Measurements from ENCODE around the gene R3HDM2.

The R3HDM2 gene

GRCh38 chr12:57273516-57273915 is 157.3 kb downstream of the R3HDM2 start:
- no peak for DNase-seq (ENCODE audit: low read depth in 2 of 3, low spot score in 2 of 3)

- no peak for DNase-seq (ENCODE audit: low read depth in 2 of 3, low spot score in 2 of 3)
These were observed 158.3 kb downstream of the R3HDM2 start for GRCh38 chr12:57272337-57273151.

- DNase-seq (ENCODE audit: low read depth in 2 of 3, low spot score in 2 of 3) = no peak
These were observed 159.8 kb downstream of the R3HDM2 start for GRCh38 chr12:57270966-57271470.

GRCh38 chr12:57268264-57268663 is 162.6 kb downstream of the R3HDM2 start:
- no peak for DNase-seq (ENCODE audit: low read depth in 2 of 3, low spot score in 2 of 3)

DNA sequence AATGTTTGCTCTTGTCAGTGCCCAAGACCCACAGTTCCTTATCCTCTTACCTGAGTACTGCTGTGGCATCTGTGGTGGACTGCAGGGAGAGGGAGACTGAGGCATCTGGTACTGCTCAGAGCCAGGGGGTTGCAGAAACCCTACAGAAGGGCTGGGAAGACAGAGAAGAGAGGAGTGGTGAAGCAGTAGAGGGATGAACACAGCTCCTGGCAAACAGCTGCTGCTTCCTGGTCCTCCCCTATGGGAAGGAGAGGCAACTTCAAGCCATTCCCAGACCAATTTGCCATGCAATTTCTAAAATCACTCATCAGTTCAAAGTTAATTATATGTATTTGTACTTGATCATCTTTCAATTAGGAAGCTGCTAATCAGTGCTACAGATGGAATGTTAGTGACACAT is 164.2 kb downstream of the R3HDM2 start:
- DNase-seq (ENCODE audit: low read depth in 2 of 3, low spot score in 2 of 3) = no peak

GRCh38 chr12:57263096-57263495 is 167.7 kb downstream of the R3HDM2 start:
- DNase-seq (ENCODE audit: low read depth in 2 of 3, low spot score in 2 of 3) = no peak

DNA sequence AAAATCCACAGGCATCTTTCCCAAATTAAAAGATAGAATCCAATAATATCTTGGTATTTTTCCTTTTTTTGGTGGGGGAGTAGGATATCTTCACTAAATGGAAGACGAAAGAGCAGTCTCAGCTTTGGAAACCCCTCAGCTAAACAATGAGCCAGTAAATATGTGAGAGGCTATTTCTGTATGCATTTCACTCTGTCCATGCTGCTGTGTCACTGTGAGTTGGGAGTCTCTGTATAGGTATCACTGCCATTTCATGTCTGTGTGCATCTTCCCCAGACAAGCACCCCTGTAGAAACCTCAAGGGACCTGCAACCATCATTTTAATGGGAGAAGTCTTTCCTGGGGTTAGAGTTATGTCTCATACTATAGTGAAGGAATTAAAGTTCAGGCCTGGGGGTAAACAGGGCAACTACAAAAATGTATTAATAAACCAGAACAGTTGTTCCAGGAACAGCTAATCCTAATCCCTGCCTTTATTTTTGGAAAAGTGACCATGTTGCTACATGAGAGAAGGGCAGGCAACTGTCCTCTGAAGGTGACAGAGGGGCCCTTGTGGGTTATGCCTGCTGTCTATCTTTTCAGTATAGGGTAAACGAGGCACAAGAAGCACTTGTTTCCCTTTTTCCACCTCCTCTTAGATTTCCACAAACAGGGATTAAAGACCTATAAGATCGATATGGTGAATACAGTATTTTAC is 168.6 kb downstream of the R3HDM2 start:
- DNase-seq (ENCODE audit: low read depth in 2 of 3, low spot score in 2 of 3) = no peak

- DNase-seq (ENCODE audit: low read depth in 2 of 3, low spot score in 2 of 3) = no peak
These were observed 169.4 kb downstream of the R3HDM2 start for GRCh38 chr12:57261428-57261865.

DNA sequence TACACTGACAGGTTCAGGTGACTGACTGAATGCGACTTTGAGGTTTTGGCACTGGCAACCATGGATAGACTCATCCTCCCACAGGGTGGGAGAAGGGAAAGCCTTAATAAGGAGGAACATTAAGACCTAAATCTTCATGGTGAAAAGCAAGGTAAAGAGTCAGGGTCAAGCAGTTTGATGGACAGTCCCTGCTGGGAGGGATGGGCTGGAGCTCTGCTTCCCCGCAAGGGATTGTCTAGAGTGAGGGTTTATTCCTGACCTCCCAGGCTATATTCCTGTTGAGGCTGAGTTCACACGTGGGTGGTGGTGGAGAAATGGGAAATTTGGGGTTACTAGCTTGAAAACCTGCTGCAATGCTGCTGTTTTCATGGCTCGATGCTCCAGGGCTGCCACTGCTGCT is 170.5 kb downstream of the R3HDM2 start:
- DNase-seq (ENCODE audit: low read depth in 2 of 3, low spot score in 2 of 3) = no peak

- no peak for DNase-seq (ENCODE audit: low read depth in 2 of 3, low spot score in 2 of 3)
These were observed 171.6 kb downstream of the R3HDM2 start for GRCh38 chr12:57258977-57259970.

- no peak for DNase-seq (ENCODE audit: low read depth in 2 of 3, low spot score in 2 of 3)
These were observed 174.9 kb downstream of the R3HDM2 start for GRCh38 chr12:57255916-57256315.

GRCh38 chr12:57254506-57255280 is 176.2 kb downstream of the R3HDM2 start:
- DNase-seq (ENCODE audit: low read depth in 2 of 3, low spot score in 2 of 3) = no peak

DNA sequence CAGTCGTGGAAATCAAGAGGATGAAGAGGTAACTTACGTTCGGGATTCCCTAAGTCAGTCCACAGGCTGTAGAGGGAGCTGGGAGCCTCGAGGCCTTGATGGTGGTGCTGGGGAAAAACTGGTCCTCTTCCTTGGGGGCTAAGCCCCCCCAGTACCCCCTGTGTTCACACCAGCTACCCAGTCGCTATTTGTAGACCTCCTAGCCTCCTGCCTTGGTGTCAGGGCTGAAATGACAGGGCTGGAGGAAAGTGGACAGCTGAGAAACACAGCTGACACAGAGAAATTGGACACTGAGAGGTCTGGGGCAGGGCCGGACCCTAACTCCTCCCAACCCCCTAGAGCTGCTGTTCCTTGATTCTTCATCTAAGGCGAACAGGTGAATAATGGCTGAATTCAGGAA is 179.9 kb downstream of the R3HDM2 start, which contains the start of gene STAC3:
TSS of gene STAC3 (minus strand) at position 232 of the 400 bp plus-strand sequence. CDS start 1,551 bp downstream, outside the sequence.
- DNase-seq (ENCODE audit: low read depth in 2 of 3, low spot score in 2 of 3) = no peak

GRCh38 chr12:57250541-57250940 is 180.3 kb downstream of the R3HDM2 start:
- no peak for DNase-seq (ENCODE audit: low read depth in 2 of 3, low spot score in 2 of 3)

DNA sequence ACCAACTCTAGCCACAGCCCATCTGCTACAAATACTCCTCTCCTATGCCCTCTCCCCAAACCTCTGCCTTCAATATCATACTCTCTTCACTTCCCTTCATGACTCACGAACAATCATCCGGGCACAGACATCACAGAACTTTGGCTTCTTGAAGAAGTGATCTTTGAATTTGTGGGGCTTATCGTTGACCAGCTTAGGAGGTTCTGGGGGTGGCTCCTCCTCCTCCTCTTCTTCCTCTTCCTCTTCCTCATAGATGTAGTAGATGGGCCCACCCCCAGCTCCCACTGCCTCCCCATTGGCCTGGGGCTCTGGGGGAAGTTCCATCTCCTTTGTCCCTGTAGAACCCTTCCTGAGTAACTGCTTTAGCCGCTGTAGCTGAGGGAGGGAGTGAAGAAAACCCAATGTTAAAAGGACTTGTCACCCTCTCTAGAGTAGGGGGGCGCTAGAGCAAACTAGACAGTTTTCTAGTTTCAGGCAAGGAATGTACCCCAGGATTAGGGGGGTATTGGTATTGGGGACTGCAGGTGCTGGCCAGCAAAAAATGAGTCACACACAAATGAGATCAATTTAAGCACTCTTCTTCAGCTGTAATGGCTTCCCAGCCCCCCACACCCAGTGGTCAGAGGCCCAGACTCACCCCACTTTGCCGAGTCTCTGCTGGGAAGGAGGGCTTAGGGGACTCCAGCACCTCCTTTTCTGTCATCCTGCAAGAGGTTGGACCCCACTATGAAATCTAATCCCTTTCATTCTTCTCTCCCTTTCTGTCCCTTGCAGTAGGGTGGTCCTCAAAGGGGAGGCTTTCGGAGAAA is 181.7 kb downstream of the R3HDM2 start:
- no peak for DNase-seq (ENCODE audit: low read depth in 2 of 3, low spot score in 2 of 3)

DNA sequence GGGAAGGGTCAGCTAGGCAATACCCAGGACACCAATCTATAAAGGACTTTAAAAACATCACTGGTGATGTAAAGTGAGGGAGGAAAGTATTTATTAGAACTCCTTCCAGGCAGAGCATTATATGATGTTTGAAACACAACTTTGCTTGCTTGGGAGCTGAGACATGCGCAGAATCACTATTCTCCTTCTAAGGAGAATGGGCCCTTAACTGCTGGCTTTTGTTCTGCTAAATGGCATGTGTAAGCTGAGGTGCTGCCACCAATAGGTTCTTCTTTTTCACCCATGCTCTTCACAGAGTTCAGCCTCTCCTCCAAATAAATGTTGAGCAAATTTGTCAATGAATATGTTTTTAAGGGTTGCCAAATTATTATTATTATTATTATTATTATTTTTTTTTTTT is 183.8 kb downstream of the R3HDM2 start:
- DNase-seq (ENCODE audit: low read depth in 2 of 3, low spot score in 2 of 3) = no peak

DNA sequence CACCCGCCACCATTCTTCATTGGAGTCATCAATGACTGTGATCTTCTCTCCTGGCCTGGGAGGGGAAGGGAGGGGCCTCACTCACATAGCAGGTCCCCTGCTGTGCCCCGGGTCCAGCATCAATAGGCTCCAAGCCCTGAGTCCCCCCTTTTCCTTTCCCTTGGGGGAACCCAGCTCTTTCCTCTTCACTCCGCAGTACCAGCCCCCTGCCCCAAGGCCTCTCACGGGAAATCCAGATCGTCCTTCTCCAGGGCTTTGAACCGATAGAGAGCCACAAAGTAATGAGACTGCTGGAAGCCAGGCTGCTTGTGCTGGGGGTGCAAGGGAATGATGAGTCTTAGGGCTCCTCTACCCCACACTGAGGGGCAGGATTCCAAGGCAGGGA is 186.5 kb downstream of the R3HDM2 start:
- DNase-seq (ENCODE audit: low read depth in 2 of 3, low spot score in 2 of 3) = no peak

DNA sequence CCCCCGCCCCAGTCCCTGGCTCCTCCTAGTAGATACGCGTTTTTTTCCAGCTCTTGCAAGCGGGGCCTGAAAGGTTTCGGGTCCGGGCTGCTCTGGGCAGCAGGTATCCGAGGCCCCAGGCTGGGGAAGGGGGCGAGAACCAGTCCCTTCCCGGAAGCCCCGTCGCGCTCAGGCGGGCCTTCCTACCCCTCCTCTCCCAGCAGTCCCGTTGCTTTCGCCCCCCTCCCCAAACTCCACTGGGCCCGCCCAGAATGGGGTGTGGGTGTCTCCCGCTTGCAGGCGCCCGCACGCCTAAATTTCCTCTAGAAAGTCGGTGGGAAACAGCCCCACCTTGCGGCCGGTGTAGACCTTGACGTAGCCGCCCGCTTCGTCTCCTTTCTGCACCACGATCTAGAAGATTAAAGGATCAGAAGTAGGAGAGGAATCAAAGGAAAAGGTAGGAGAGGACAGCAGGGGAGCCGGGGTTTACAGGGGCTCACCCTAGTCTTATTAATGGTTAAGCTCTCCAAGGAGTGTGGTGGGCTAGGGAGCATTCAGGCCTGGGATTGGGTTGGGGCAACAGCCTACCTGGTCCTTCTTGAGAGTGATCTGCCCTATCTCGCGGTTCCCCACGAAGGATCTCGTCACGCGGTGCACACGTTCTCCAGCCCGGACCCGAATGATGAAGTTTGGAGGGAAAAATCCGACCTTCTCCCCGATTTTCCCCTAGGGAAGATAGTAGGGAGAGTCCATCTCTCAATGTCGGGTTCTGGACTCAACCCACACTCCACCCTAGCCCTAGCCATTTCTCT is 187.1 kb downstream of the R3HDM2 start:
- peak in 1 of 3 experiments; percentile 79 for DNase-seq (ENCODE audit: low read depth in 2 of 3, low spot score in 2 of 3)
